ENCODE results near the gene CALCOCO1. TPM values are rescaled to one million over a fixed set of nuclear protein-coding genes. Genes with fewer than 3 reads are reported as not detected.

The CALCOCO1 gene
- total and polyA plus RNA-seq, 2 of the 13 experiments (the other 11 are each of a cell fraction or from before 2014, with no cell fraction given), result 7.7 to 47.7 TPM

- Histone ChIP-seq H3K9me3 (ENCODE audit: low read length) (no peaks in the 10 kb centered on the region), H3K4me3 (replicated peaks in 1 of 3; ENCODE audit: insufficient read depth in 1 of 3, low read depth in 2 of 3, low read length in 3 of 3) (no peak overlapping the region), H3K9ac (ENCODE audit: insufficient read depth, low read depth, low read length) (no peak overlapping the region), H3K4me1 (ENCODE audit: insufficient read depth, low read length) (peaks cover 8% of the 10 kb centered on the region; the same call in 1 of the 2 replicates), H3K27ac (ENCODE audit: extremely low read length, insufficient read depth, low read length) (no peak overlapping the region), H3K27me3 (ENCODE audit: control insufficient read depth in 1 of 2, insufficient read depth in 2 of 2, low read length in 2 of 2) (peaks cover 8 to 53% of the 10 kb centered on the region in 2 experiments), H2AFZ (ENCODE audit: low read length) (no peak overlapping the region), H3K4me2 (ENCODE audit: low read depth, low read length) (no peak overlapping the region), H3K79me2 (ENCODE audit: insufficient read depth, low read length) (no peaks in the 10 kb centered on the region), H4K20me1 (ENCODE audit: insufficient read depth, low read length) (no peaks in the 10 kb centered on the region), H3K36me3 (replicated peaks in 1 of 2; ENCODE audit: control insufficient read depth in 1 of 2, insufficient read depth in 2 of 2, low read length in 2 of 2) (no peaks in the 10 kb centered on the region)
- intact Hi-C loops (cut with micrococcal nuclease; ENCODE audit: unreplicated experiment) (no loop called here), in situ Hi-C loops (cut with HindIII; ENCODE audit: extremely low pct_ligation_motif_present, low pct_unique_long_range_greater_than_20kb) (loop anchor here (5.0 kb wide), 1 partner anchor 42 kb away; no protein-coding TSS in a partner anchor)
- 3% methylated on average over 6 of the region's 6 CpGs for WGBS (ENCODE audit: low lambda C conversion rate)
- FAIRE-seq, result no peak
- no peak for ATAC-seq
- no peak for DNase-seq (ENCODE audit: low spot score)
- BruUV-seq (replicated peaks), result no TSS peak
- no peak for TF ChIP-seq ZZZ3 (CRISPR knock-in tag; IDR thresholded peaks at IDR 0.05; ENCODE audit: borderline replicate concordance)
- POLR2A ChIA-PET, result no interaction called here
- CTCF ChIA-PET (ENCODE audit: low intra/inter-chr PET ratio, low total read pairs), result interaction anchor here (12.4 kb wide), 1 partner anchor 44 kb away, joined by 216 read pairs; no protein-coding TSS in a partner anchor
Measured at GRCh38 chr12:53700567-53700966, 26.7 kb downstream of the CALCOCO1 start.

GRCh38 chr12:53699678-53700025, 27.6 kb downstream of the CALCOCO1 start:
- WGBS (ENCODE audit: low lambda C conversion rate), result 2% methylated on average over 5 of the region's 5 CpGs
- ATAC-seq (no peak), DNase-seq (ENCODE audit: low spot score) (no peak), FAIRE-seq (no peak)
- H3K79me2 ChIP-seq (ENCODE audit: insufficient read depth, low read length), result no peaks in the 10 kb centered on the region
- no TSS peak for BruUV-seq (replicated peaks)
- in situ Hi-C loops (cut with HindIII; ENCODE audit: extremely low pct_ligation_motif_present, low pct_unique_long_range_greater_than_20kb) (loop anchor here (5.0 kb wide), 1 partner anchor 43 kb away; no protein-coding TSS in a partner anchor), intact Hi-C loops (cut with micrococcal nuclease; ENCODE audit: unreplicated experiment) (no loop called here)
- H3K27ac ChIP-seq (ENCODE audit: extremely low read length, insufficient read depth, low read length), result no peak overlapping the region
- H3K4me1 ChIP-seq (ENCODE audit: insufficient read depth, low read length), result peaks cover 8% of the 10 kb centered on the region; the same call in 1 of the 2 replicates
- no peak overlapping the region for H2AFZ ChIP-seq (ENCODE audit: low read length)
- no peaks in the 10 kb centered on the region for H3K9me3 ChIP-seq (ENCODE audit: low read length)
- H3K9ac ChIP-seq (ENCODE audit: insufficient read depth, low read depth, low read length), result no peak overlapping the region
- POLR2A ChIA-PET, result no interaction called here
- H4K20me1 ChIP-seq (ENCODE audit: insufficient read depth, low read length), result no peaks in the 10 kb centered on the region
- H3K36me3 ChIP-seq (replicated peaks in 1 of 2; ENCODE audit: control insufficient read depth in 1 of 2, insufficient read depth in 2 of 2, low read length in 2 of 2), result no peaks in the 10 kb centered on the region
- H3K27me3 ChIP-seq (ENCODE audit: control insufficient read depth in 1 of 2, insufficient read depth in 2 of 2, low read length in 2 of 2), result peaks cover 10 to 60% of the 10 kb centered on the region in 2 experiments
- CTCF ChIA-PET (ENCODE audit: low intra/inter-chr PET ratio, low total read pairs), result interaction anchor here (12.4 kb wide), 1 partner anchor 45 kb away, joined by 216 read pairs; no protein-coding TSS in a partner anchor
- H3K4me3 ChIP-seq (replicated peaks in 1 of 3; ENCODE audit: insufficient read depth in 1 of 3, low read depth in 2 of 3, low read length in 3 of 3), result no peak overlapping the region
- TF ChIP-seq ZHX2 (IDR thresholded peaks at IDR 0.05; ENCODE audit: low read depth) (no peak), ZHX2 (CRISPR knock-in tag; IDR thresholded peaks at IDR 0.05; ENCODE audit: borderline replicate concordance) (no peak), GMEB1 (CRISPR knock-in tag; IDR thresholded peaks at IDR 0.05; ENCODE audit: borderline replicate concordance) (no peak)
- H3K4me2 ChIP-seq (ENCODE audit: low read depth, low read length), result no peak overlapping the region

All from HepG2 (cell line).